Type B pancreatic cell (in vitro differentiated cells): Measurements from ENCODE around the gene DNAI2. TPM values are rescaled to one million over a fixed set of nuclear protein-coding genes. Genes with fewer than 3 reads are reported as not detected.

ENCODE experiments used
- DNase-seq: peaks from one replicate; pipeline ENCODE4 v3.0.0; 2021; ENCODE audit warnings: mixed read lengths; ENCODE audit not compliant: unreplicated experiment; ENCODE audit errors: extremely low spot score
- H3K27ac Mint-ChIP-seq: 2 replicates; pipeline ENCODE4 v1.8.0; 2021; ENCODE audit warnings: mild to moderate bottlenecking, mixed read lengths
- H3K27me3 Mint-ChIP-seq: 2 replicates; pipeline ENCODE4 v1.8.0; 2021; ENCODE audit warnings: mixed read lengths
- H3K36me3 Mint-ChIP-seq: 2 replicates; pipeline ENCODE4 v1.8.0; 2021; ENCODE audit warnings: mixed read lengths
- H3K4me1 Mint-ChIP-seq: one replicate; pipeline ENCODE4 v1.8.0; 2021; ENCODE audit warnings: mixed read lengths; ENCODE audit not compliant: unreplicated experiment
- H3K4me3 Mint-ChIP-seq: 2 replicates; pipeline ENCODE4 v1.8.0; 2021; ENCODE audit warnings: mild to moderate bottlenecking, mixed read lengths
- H3K9me3 Mint-ChIP-seq: 2 replicates; pipeline ENCODE4 v1.8.0; 2021; ENCODE audit warnings: mixed read lengths
- total RNA-seq: library from RNA; stranded (reverse); gene quantifications from 2 replicates; pipeline ENCODE4 v1.2.1, GENCODE V29; 2021; ENCODE audit warnings: low replicate concordance
- TF ChIP-seq, protein P1 (sequence below): fragments of 200-600 bp; sonication (generic); conservative IDR thresholded peaks from 2 replicates; pipeline ENCODE4 v1.5.0; 2021; ENCODE audit warnings: antibody characterized with exemption, mild to moderate bottlenecking

DNAI2 gene
- total RNA-seq, 1 donor from 2014 or later: 0.87 TPM

GRCh38 chr17:74345433-74346241, 71.6 kb downstream of the DNAI2 start:
- Mint-ChIP-seq H3K4me3 (no peak overlapping the region), H3K27me3 (peaks cover 39% of the 10 kb centered on the region), H3K9me3 (no peaks in the 10 kb centered on the region), H3K27ac (no peak overlapping the region), H3K36me3 (no peaks in the 10 kb centered on the region), H3K4me1 (no peaks in the 10 kb centered on the region)
- TF ChIP-seq, protein P1, sequence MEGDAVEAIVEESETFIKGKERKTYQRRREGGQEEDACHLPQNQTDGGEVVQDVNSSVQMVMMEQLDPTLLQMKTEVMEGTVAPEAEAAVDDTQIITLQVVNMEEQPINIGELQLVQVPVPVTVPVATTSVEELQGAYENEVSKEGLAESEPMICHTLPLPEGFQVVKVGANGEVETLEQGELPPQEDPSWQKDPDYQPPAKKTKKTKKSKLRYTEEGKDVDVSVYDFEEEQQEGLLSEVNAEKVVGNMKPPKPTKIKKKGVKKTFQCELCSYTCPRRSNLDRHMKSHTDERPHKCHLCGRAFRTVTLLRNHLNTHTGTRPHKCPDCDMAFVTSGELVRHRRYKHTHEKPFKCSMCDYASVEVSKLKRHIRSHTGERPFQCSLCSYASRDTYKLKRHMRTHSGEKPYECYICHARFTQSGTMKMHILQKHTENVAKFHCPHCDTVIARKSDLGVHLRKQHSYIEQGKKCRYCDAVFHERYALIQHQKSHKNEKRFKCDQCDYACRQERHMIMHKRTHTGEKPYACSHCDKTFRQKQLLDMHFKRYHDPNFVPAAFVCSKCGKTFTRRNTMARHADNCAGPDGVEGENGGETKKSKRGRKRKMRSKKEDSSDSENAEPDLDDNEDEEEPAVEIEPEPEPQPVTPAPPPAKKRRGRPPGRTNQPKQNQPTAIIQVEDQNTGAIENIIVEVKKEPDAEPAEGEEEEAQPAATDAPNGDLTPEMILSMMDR: no peak
- DNase-seq: no peak

DNA sequence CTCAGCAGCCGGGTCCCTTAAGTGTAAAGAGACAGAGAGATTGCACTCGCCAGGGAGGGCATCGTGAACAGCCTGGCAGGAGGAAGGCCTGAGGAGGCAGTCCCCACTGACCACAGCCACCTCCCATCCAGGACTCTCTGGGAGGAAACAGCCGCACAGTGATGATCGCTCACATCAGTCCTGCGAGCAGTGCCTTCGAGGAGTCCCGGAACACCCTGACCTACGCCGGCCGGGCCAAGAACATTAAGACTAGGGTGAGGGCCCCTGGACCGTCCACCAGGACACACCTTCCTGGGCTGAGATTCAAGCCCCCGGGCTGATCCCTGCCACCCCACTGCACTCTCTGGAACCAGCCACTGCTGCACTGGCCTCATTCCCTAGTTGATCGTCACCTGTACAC, 73.6 kb downstream of the DNAI2 start:
- no peak for DNase-seq
- Mint-ChIP-seq H3K9me3 (no peaks in the 10 kb centered on the region), H3K36me3 (no peaks in the 10 kb centered on the region), H3K4me1 (no peaks in the 10 kb centered on the region), H3K4me3 (no peak overlapping the region), H3K27ac (no peak overlapping the region), H3K27me3 (peaks cover 56% of the 10 kb centered on the region)
- TF ChIP-seq, protein P1: no peak

GRCh38 chr17:74349120-74349519, 75.1 kb downstream of the DNAI2 start:
- Mint-ChIP-seq H3K27me3 (peaks cover 71% of the 10 kb centered on the region), H3K4me1 (no peaks in the 10 kb centered on the region), H3K27ac (no peak overlapping the region), H3K4me3 (no peak overlapping the region), H3K9me3 (no peaks in the 10 kb centered on the region), H3K36me3 (no peaks in the 10 kb centered on the region)
- DNase-seq: no peak
- TF ChIP-seq, protein P1: no peak

DNA sequence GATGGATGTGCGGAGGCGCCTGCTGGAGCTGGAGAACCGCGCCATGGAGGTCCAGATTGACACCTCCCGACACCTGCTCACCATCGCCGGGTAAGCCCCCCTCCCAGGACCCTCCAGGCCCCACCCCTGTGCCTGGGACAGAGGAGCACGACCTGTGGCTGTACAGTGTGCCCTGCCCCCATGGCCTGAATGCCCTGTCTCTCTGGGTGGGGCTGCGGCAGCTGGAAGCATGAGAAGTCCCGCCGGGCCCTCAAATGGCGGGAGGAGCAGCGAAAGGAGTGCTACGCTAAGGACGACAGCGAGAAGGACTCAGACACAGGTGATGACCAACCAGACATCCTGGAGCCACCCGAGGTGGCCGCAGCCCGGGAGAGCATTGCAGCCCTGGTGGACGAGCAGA, 76.5 kb downstream of the DNAI2 start:
- Mint-ChIP-seq H3K27ac (no peak overlapping the region), H3K4me3 (no peak overlapping the region), H3K36me3 (no peaks in the 10 kb centered on the region), H3K27me3 (peaks cover 84% of the 10 kb centered on the region), H3K4me1 (no peaks in the 10 kb centered on the region), H3K9me3 (no peaks in the 10 kb centered on the region)
- no peak for DNase-seq
- TF ChIP-seq, protein P1: no peak

DNA sequence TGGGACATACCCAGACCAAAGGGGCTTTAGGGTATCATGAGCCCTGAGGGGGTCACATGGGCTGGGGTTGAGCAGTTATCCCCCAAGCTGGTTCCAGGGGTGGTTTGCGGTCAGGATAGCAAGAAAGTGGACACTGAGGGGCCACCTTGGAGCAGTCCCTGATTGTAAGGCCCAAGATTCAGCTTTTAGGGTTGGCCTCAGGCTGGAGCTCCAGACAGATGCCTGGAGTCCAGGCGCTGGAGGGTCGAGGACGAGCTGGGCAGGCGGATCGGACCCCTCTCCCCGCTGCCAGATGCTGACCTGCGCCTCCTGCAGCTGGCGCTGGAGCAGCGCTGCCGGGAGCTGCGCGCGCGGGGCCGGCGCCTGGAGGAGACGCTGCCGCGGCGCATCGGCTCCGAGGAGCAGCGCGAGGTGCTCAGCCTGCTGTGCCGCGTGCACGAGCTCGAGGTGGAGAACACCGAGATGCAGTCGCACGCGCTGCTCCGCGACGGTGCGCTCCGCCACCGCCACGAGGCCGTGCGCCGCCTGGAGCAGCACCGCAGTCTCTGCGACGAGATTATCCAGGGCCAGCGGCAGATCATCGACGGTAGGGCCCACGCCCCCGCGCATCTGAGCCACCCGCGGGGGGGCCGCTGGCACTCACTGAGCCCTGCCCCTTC, 77.6 kb downstream of the DNAI2 start:
- Mint-ChIP-seq H3K27ac (no peak overlapping the region), H3K4me3 (no peak overlapping the region), H3K27me3 (peaks cover 95% of the 10 kb centered on the region), H3K4me1 (no peaks in the 10 kb centered on the region), H3K9me3 (no peaks in the 10 kb centered on the region), H3K36me3 (no peaks in the 10 kb centered on the region)
- TF ChIP-seq, protein P1: peak; percentile 50
- DNase-seq: no peak
